NCI-H2081 (cell line): ENCODE results near the gene HECW1.
"Not testable (repeated sequence)": the region's sequence is repeated elsewhere in the genome, so short reads cannot be mapped to it uniquely, and the experiment has no call there.

Experiments used
- DNase-seq, 2 experiments: peaks; one replicate each; lab custom pipeline; 2025; lab: John Stamatoyannopoulos, UW

Gene HECW1

GRCh38 chr7:43582503-43583423 is 470.3 kb downstream of the HECW1 start, which contains the start of gene STK17A:
Gene STK17A, plus strand, starts transcription at chr7:43583108. Its CDS starts 136 bp downstream, at chr7:43583244.
- peak; percentile 91 to 94 for DNase-seq

GRCh38 chr7:43583424-43584194 is 471.2 kb downstream of the HECW1 start:
- no peak for DNase-seq

GRCh38 chr7:43584195-43584586 is 471.7 kb downstream of the HECW1 start:
- no peak for DNase-seq

- DNase-seq = not testable (repeated sequence)
Observed at GRCh38 chr7:43584733-43585132, 472.3 kb downstream of the HECW1 start.

- DNase-seq = no peak
Observed at GRCh38 chr7:43585562-43585961, 473.1 kb downstream of the HECW1 start.

GRCh38 chr7:43586251-43586900 is 473.9 kb downstream of the HECW1 start:
- DNase-seq = no peak

- no peak for DNase-seq
Observed at GRCh38 chr7:43588477-43589132, 476.2 kb downstream of the HECW1 start.

- no peak for DNase-seq
Observed at GRCh38 chr7:43589133-43589478, 476.7 kb downstream of the HECW1 start.

- DNase-seq = no peak
Observed at GRCh38 chr7:43589728-43590127, 477.3 kb downstream of the HECW1 start.

GRCh38 chr7:43590862-43591557 is 478.6 kb downstream of the HECW1 start:
- DNase-seq = no peak

GRCh38 chr7:43591558-43592180 is 479.2 kb downstream of the HECW1 start:
- no peak for DNase-seq

GRCh38 chr7:43592326-43592725 is 479.9 kb downstream of the HECW1 start:
- no peak for DNase-seq

GRCh38 chr7:43593010-43593409 is 480.6 kb downstream of the HECW1 start:
- no peak for DNase-seq

GRCh38 chr7:43594020-43594419 is 481.6 kb downstream of the HECW1 start:
- DNase-seq = no peak

GRCh38 chr7:43596426-43596825 is 484.0 kb downstream of the HECW1 start:
- DNase-seq = not testable (repeated sequence)

- no peak for DNase-seq
Observed at GRCh38 chr7:43600056-43600455, 487.6 kb downstream of the HECW1 start.

GRCh38 chr7:43602256-43602655 is 489.8 kb downstream of the HECW1 start:
- DNase-seq = no peak

GRCh38 chr7:43604251-43604650 is 491.8 kb downstream of the HECW1 start:
- DNase-seq = no peak

GRCh38 chr7:43609097-43609496 is 496.6 kb downstream of the HECW1 start:
- no peak for DNase-seq

GRCh38 chr7:43612128-43612527 is 499.7 kb downstream of the HECW1 start:
- DNase-seq = no peak
